ENCODE measurements around the gene ASTN2. TPM values are rescaled to one million over a fixed set of nuclear protein-coding genes. Genes with fewer than 3 reads are reported as not detected.

The ASTN2 gene
- total RNA-seq, 1 donor from 2014 or later, result 29.0 TPM

DNA sequence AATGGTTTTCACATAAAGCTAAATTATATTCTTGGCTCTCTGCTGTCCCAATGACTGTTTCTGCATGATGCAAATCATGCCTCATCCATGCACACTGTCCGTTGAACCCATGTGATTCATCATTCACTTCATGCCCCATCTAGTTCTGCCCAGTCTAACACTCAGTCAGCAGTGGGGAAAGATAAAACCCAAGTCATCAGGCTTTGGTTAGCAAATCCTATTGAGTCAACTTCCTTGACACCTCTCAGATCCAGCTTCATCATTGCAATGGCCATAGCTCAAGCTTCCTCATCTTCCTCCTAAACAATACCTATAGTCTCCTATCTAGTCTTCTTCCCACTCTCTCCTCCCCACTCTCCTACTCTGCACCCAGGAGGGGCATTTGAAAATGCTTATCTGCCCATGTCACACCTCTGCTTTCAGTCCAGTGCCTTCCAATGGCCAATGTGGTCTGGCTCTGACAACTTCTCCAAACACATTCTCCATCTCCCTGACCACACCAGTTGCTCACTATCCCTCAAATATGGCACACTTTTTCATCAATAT is 993.8 kb downstream of the ASTN2 start:
- TF ChIP-seq, protein P1, sequence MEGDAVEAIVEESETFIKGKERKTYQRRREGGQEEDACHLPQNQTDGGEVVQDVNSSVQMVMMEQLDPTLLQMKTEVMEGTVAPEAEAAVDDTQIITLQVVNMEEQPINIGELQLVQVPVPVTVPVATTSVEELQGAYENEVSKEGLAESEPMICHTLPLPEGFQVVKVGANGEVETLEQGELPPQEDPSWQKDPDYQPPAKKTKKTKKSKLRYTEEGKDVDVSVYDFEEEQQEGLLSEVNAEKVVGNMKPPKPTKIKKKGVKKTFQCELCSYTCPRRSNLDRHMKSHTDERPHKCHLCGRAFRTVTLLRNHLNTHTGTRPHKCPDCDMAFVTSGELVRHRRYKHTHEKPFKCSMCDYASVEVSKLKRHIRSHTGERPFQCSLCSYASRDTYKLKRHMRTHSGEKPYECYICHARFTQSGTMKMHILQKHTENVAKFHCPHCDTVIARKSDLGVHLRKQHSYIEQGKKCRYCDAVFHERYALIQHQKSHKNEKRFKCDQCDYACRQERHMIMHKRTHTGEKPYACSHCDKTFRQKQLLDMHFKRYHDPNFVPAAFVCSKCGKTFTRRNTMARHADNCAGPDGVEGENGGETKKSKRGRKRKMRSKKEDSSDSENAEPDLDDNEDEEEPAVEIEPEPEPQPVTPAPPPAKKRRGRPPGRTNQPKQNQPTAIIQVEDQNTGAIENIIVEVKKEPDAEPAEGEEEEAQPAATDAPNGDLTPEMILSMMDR (IDR thresholded peaks at IDR 0.05; ENCODE audit: unreplicated experiment), result no peak
- peaks cover 6% of the 10 kb centered on the region for H3K36me3 Mint-ChIP-seq (ENCODE audit: insufficient read depth)
- no peaks in the 10 kb centered on the region for H3K27me3 Mint-ChIP-seq
- no peak overlapping the region for H3K27ac Mint-ChIP-seq
- H3K4me1 Mint-ChIP-seq (ENCODE audit: low read depth), result no peaks in the 10 kb centered on the region
- no peak for DNase-seq (ENCODE audit: low spot score, unreplicated experiment)
- H3K4me3 Mint-ChIP-seq (ENCODE audit: low read depth), result no peak overlapping the region
- H3K9me3 Mint-ChIP-seq (ENCODE audit: low read depth), result no peaks in the 10 kb centered on the region

DNA sequence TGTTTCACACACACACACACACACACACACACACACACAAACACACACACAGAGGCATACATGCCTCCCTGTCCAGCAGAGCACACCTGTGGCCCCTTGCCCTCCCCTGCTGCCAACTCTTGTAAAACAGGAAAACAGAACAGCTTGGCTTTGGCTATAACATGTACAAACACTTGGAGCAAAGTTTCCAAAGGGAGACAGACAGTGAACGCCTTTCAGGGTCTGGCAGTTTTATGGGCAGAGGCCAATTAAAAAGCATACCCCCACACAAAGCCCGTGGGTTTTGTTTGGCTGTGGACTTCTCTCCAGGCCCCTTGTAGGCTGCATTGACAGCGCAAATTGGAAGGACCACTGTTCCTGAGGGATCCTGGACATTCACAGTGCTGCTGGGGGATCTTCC is 995.7 kb downstream of the ASTN2 start:
- H3K27me3 Mint-ChIP-seq, result no peaks in the 10 kb centered on the region
- H3K4me3 Mint-ChIP-seq (ENCODE audit: low read depth), result no peak overlapping the region
- peaks cover 3% of the 10 kb centered on the region for H3K36me3 Mint-ChIP-seq (ENCODE audit: insufficient read depth)
- H3K4me1 Mint-ChIP-seq (ENCODE audit: low read depth), result no peaks in the 10 kb centered on the region
- no peak overlapping the region for H3K27ac Mint-ChIP-seq
- no peaks in the 10 kb centered on the region for H3K9me3 Mint-ChIP-seq (ENCODE audit: low read depth)
- TF ChIP-seq, protein P1 (IDR thresholded peaks at IDR 0.05; ENCODE audit: unreplicated experiment), result no peak
- DNase-seq (ENCODE audit: low spot score, unreplicated experiment), result no peak

DNA sequence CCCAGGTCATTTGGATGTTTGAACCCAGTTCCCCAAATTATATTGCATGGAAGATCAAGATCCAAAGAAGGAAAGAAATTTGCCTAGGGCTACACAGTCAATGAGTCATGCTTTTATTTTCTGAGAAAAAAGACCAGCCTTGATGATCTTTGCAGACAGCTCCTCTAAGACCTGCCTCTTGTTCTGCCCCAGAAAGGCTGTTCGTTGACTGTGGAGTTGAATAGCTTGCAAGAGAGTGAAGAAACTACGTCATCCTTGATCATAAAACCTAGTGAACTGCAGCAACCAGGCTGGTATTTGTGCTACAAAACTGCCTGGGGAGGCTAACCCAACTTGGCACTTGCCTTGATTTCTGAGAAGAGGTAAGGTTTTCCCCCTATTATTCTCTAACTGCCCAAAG is 997.4 kb downstream of the ASTN2 start:
- Mint-ChIP-seq H3K27me3 (no peaks in the 10 kb centered on the region), H3K36me3 (ENCODE audit: insufficient read depth) (peaks cover 3% of the 10 kb centered on the region), H3K4me1 (ENCODE audit: low read depth) (peaks cover 2% of the 10 kb centered on the region), H3K4me3 (ENCODE audit: low read depth) (no peak overlapping the region), H3K9me3 (ENCODE audit: low read depth) (no peaks in the 10 kb centered on the region), H3K27ac (no peak overlapping the region)
- no peak for DNase-seq (ENCODE audit: low spot score, unreplicated experiment)
- TF ChIP-seq, protein P1 (IDR thresholded peaks at IDR 0.05; ENCODE audit: unreplicated experiment), result no peak

DNA sequence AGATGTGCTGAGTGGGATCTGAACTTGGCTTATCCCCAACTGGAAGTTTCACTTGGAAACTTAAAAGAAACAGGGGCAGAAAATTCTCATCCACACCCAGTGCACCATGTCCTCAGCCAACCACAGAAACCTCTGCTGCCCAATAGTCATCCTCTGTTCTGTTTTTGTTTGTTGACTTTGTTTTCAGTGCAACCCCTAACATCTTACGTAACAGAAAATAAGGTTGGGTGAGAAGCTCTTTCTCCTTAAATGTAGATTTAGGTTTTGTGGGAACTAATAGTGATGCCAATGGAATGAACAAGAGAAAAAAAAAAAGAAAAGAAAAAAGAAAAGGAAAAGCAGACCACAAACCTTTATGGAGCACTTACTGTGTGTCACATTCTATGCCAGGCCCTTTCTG is 998.4 kb downstream of the ASTN2 start:
- Mint-ChIP-seq H3K4me3 (ENCODE audit: low read depth) (no peak overlapping the region), H3K4me1 (ENCODE audit: low read depth) (peaks cover 7% of the 10 kb centered on the region), H3K36me3 (ENCODE audit: insufficient read depth) (peaks cover 3% of the 10 kb centered on the region), H3K9me3 (ENCODE audit: low read depth) (no peaks in the 10 kb centered on the region), H3K27ac (no peak overlapping the region), H3K27me3 (no peaks in the 10 kb centered on the region)
- TF ChIP-seq, protein P1 (IDR thresholded peaks at IDR 0.05; ENCODE audit: unreplicated experiment), result no peak
- DNase-seq (ENCODE audit: low spot score, unreplicated experiment), result no peak

DNA sequence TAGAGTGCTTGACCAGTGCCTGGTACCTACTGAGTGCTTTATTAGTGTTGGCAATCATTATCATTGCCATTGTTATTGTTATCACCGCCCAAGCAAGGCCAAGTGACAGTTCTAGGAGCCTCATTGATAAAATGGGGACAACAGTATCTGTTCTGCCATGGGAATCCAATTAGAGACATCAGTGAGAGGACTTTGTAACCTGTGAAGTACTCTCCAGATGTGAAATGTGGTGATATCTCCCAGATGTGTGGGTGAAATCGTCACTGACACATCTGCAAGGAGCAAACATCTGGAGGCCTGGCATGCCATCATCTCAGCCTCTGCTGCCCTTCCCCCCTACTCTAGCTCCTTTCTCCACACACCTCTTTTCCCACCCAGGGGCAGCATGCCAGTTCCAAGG is 1000.5 kb downstream of the ASTN2 start:
- Mint-ChIP-seq H3K4me1 (ENCODE audit: low read depth) (peaks cover 11% of the 10 kb centered on the region), H3K4me3 (ENCODE audit: low read depth) (no peak overlapping the region), H3K27ac (no peak overlapping the region), H3K27me3 (no peaks in the 10 kb centered on the region), H3K9me3 (ENCODE audit: low read depth) (no peaks in the 10 kb centered on the region), H3K36me3 (ENCODE audit: insufficient read depth) (peaks cover 2% of the 10 kb centered on the region)
- TF ChIP-seq, protein P1 (IDR thresholded peaks at IDR 0.05; ENCODE audit: unreplicated experiment), result no peak
- DNase-seq (ENCODE audit: low spot score, unreplicated experiment), result no peak

Measured in progenitor cell of endocrine pancreas (in vitro differentiated cells).